Right atrium auricular region (tissue), 2 donors: ENCODE data around the gene RCBTB1. TPM values are rescaled to one million over a fixed set of nuclear protein-coding genes. Genes with fewer than 3 reads are reported as not detected.

ENCODE experiments used
- DNase-seq: peaks from one replicate; pipeline ENCODE4 v3.0.0-alpha.2; 2019; ENCODE audit warnings: low spot score
- H3K27ac ChIP-seq, 2 donors: fragments of 200-600 bp; sonication (generic); 1 replicate in 1 of 2; 2 replicates in 1 of 2; pipeline ENCODE4 v1.5.1; 2016 to 2019
- H3K27me3 ChIP-seq, 2 donors: fragments of 200-600 bp; sonication (generic); one replicate each; pipeline versions ENCODE4 v1.5.1 to v1.6.0; 2017 to 2019
- H3K36me3 ChIP-seq: fragments of 200-600 bp; sonication (generic); one replicate; pipeline ENCODE4 v1.5.1; 2016
- H3K4me1 ChIP-seq, 2 donors: fragments of 200-600 bp; sonication (generic); one replicate each; pipeline versions ENCODE4 v1.5.1 to v1.6.0; 2017 to 2019
- H3K4me3 ChIP-seq, 2 donors: fragments of 200-600 bp; sonication (generic); 1 replicate in 1 of 2; 2 replicates in 1 of 2; pipeline ENCODE4 v1.5.1; 2017 to 2019; ENCODE audit warnings: mild to moderate bottlenecking in 1 of 2, moderate library complexity in 1 of 2
- H3K9me3 ChIP-seq, 2 donors: fragments of 200-600 bp; sonication (generic); one replicate each; pipeline ENCODE4 v1.5.1; 2019
- total RNA-seq, 2 donors: library from RNA; depleted of rRNA; stranded (reverse); fragments of >200 nt; gene quantifications; one replicate each; pipeline ENCODE4 v1.1.0, GENCODE V29; 2016
- TF ChIP-seq, protein P1 (sequence below), 2 donors: fragments of 200-600 bp; sonication (generic); IDR thresholded peaks; one replicate each; pipeline ENCODE4 v1.5.1; 2019; ENCODE audit warnings: antibody characterized with exemption in 2 of 2

The RCBTB1 gene
- total RNA-seq, 2 donors from 2014 or later = 8.9 to 19.6 TPM

DNA sequence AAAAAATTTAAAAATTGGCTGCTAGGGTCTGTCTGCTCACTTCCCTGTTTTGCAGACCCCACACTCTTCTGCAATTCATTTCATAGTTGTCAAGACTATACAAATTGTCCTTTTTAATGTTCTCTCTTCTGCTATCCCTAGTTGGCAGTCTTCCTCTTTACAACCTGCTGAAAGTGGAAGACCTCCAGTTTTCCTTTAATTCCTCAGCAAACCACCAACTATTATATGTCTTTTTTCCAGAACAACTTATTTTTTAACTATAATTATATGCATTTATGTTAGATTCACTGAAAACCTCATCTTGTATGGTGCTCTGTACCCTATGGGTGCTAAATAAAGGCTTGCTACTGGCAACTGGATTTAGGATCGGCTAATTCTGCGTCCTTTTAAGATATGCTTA, 90.7 kb downstream of the RCBTB1 start:
- Histone ChIP-seq H3K36me3 (no peaks in the 10 kb centered on the region), H3K27me3 (no peaks in the 10 kb centered on the region), H3K4me1 (peaks cover 0 to 10% of the 10 kb centered on the region in 2 donors), H3K9me3 (no peaks in the 10 kb centered on the region), H3K27ac (peak overlapping the region; percentile 90 to 92), H3K4me3 (peak overlapping the region; percentile 51 to 69)
- TF ChIP-seq, protein P1, sequence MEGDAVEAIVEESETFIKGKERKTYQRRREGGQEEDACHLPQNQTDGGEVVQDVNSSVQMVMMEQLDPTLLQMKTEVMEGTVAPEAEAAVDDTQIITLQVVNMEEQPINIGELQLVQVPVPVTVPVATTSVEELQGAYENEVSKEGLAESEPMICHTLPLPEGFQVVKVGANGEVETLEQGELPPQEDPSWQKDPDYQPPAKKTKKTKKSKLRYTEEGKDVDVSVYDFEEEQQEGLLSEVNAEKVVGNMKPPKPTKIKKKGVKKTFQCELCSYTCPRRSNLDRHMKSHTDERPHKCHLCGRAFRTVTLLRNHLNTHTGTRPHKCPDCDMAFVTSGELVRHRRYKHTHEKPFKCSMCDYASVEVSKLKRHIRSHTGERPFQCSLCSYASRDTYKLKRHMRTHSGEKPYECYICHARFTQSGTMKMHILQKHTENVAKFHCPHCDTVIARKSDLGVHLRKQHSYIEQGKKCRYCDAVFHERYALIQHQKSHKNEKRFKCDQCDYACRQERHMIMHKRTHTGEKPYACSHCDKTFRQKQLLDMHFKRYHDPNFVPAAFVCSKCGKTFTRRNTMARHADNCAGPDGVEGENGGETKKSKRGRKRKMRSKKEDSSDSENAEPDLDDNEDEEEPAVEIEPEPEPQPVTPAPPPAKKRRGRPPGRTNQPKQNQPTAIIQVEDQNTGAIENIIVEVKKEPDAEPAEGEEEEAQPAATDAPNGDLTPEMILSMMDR (IDR thresholded peaks at IDR 0.05) = no peak
- DNase-seq = no peak

DNA sequence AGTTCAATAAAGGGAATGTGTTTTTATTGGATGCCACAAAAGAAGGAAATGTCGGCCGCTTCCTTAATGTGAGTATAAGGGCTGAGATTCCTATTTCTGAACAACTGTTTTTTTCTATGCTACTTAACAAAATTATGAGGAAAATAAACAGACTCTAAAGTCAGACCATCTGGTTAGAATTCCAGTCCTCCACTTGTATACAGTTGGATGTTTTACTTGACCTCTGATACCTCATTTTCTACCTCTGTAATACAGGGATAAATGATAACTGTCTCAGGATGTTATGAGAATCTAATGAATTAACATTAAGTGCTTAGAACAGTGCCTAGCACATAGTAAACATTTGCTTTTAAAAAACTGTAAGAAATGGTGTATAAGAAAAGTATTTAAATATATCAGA, 96.8 kb downstream of the RCBTB1 start:
- Histone ChIP-seq H3K36me3 (peaks cover 31% of the 10 kb centered on the region), H3K9me3 (no peaks in the 10 kb centered on the region), H3K27me3 (no peaks in the 10 kb centered on the region), H3K27ac (no peak overlapping the region), H3K4me1 (no peaks in the 10 kb centered on the region), H3K4me3 (no peak overlapping the region)
- TF ChIP-seq, protein P1 (IDR thresholded peaks at IDR 0.05) = no peak
- DNase-seq = no peak

Other genes starting within 250 kb of the RCBTB1 start
- 10 to 100 TPM; 24.3 to 27.1 TPM for gene CAB39L, start 141.5 kb downstream of the RCBTB1 start, total RNA-seq
- gene SETDB2, start 141.3 kb downstream of the RCBTB1 start, total RNA-seq = 10 to 100 TPM in 1 of 2 donors, 1 to 10 TPM in 1; 7.3 to 12.4 TPM
- 10 to 100 TPM; 14.8 to 22.3 TPM for gene PHF11, start 89.6 kb downstream of the RCBTB1 start, total RNA-seq
- under 1 TPM; 0.19 to 0.63 TPM for gene ARL11, start 42.9 kb upstream of the RCBTB1 start, total RNA-seq
- 10 to 100 TPM; 17.6 to 22.6 TPM for gene EBPL, start 105.9 kb upstream of the RCBTB1 start, total RNA-seq
- 10 to 100 TPM; 36.6 to 42.0 TPM for gene KPNA3, start 207.1 kb upstream of the RCBTB1 start, total RNA-seq